C4-2B (cell line): Measurements from ENCODE around the gene NOP56.
A peak's percentile ranks its signal among the peaks of the same experiment; 100 is the strongest.

Experiments used
- H3K27ac ChIP-seq: fragments of 450-650 bp; 2 replicates; pipeline ENCODE4 v1.5.1; 2017
- ZFX ChIP-seq: fragments of 450-650 bp; IDR thresholded peaks from 2 replicates; pipeline ENCODE4 v1.6.1; 2017
- TF ChIP-seq, protein P1 (sequence below): fragments of 450-650 bp; conservative IDR thresholded peaks from 2 replicates; pipeline ENCODE4 v1.5.1; 2017; ENCODE audit warnings: mild to moderate bottlenecking

Gene NOP56

GRCh38 chr20:2640260-2640659 is 12.2 kb upstream of the NOP56 start:
- no peak overlapping the region for H3K27ac ChIP-seq
- TF ChIP-seq ZFX, result no peak
- TF ChIP-seq, protein P1, sequence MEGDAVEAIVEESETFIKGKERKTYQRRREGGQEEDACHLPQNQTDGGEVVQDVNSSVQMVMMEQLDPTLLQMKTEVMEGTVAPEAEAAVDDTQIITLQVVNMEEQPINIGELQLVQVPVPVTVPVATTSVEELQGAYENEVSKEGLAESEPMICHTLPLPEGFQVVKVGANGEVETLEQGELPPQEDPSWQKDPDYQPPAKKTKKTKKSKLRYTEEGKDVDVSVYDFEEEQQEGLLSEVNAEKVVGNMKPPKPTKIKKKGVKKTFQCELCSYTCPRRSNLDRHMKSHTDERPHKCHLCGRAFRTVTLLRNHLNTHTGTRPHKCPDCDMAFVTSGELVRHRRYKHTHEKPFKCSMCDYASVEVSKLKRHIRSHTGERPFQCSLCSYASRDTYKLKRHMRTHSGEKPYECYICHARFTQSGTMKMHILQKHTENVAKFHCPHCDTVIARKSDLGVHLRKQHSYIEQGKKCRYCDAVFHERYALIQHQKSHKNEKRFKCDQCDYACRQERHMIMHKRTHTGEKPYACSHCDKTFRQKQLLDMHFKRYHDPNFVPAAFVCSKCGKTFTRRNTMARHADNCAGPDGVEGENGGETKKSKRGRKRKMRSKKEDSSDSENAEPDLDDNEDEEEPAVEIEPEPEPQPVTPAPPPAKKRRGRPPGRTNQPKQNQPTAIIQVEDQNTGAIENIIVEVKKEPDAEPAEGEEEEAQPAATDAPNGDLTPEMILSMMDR, result no peak

DNA sequence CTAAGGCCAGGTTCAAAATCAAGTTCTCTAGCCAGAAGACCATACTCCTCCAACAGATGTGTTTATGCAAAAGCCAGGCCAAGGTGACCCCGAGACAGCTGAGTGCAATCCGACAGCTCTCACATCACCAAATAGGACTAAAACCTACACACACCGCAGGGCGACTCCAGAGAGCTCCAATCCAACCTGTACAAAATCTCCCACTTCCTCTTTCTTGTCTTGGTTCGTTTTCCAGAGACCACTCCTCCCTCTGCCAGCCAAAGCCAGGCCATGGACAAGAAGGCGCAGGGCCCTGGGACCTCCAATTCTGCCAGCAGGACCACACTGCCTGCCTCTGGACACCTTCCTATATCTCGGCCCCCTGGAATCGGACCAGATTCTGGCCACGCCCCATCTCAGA is 11.5 kb upstream of the NOP56 start:
- H3K27ac ChIP-seq, result no peak overlapping the region
- TF ChIP-seq ZFX, result no peak
- TF ChIP-seq, protein P1, result no peak

- no peak for TF ChIP-seq ZFX
- TF ChIP-seq, protein P1, result no peak
- H3K27ac ChIP-seq, result no peak overlapping the region
These were observed 8.7 kb upstream of the NOP56 start for GRCh38 chr20:2643708-2644107.

DNA sequence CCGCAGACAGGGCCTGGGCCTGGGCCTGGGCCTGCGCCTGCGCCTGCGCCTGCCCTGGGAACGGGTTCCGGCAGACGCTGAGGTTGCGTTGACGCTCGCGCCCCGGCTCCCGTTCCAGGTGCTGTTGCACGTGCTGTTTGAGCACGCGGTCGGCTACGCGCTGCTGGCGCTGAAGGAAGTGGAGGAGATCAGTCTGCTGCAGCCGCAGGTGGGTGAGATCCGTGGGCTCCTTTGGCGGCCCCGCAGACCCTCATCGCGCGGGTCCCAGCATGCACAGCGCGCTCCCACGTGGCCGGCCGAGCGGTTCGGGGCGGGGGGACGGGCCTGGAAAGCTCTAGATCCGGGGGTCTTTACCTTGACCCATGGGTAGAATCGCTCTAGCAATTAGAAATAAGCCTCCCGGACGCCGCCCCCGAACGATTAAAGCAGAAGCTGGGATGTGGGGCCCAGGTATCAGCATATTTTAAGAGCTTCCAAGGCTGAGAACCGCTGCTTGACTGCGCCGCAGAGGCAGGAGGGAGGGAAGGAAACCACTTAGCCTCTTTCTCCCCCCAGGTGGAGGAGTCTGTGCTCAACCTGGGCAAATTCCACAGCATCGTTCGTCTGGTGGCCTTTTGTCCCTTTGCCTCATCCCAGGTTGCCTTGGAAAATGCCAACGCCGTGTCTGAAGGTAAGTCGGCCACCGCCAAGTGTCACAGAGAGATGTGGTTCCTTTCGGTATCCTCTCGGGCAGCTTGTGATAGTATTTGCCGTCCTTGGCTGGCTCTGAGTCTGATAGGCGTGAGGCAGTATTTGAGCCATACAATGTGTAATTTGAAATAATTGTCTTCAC is 508 bp downstream of the NOP56 start:
- TF ChIP-seq, protein P1, result no peak
- peak; percentile 6; the same call in 1 of the 2 replicates for TF ChIP-seq ZFX
- H3K27ac ChIP-seq, result peak overlapping the region; percentile 95

- peak overlapping the region; percentile 95 for H3K27ac ChIP-seq
- TF ChIP-seq ZFX, result no peak
These were observed 1.3 kb downstream of the NOP56 start for GRCh38 chr20:2653556-2654383.

GRCh38 chr20:2654384-2654822 is 2.0 kb downstream of the NOP56 start:
- H3K27ac ChIP-seq, result peak overlapping the region; percentile 95

GRCh38 chr20:2654831-2655230 is 2.4 kb downstream of the NOP56 start:
- peak overlapping the region; percentile 95 for H3K27ac ChIP-seq
- TF ChIP-seq, protein P1, result no peak
- no peak for TF ChIP-seq ZFX

More at GRCh38 chr20:2654384-2654822, 2.0 kb downstream of the NOP56 start:
- TF ChIP-seq, protein P1, result no peak
- TF ChIP-seq ZFX, result no peak
